HG03565 (cell line): ENCODE measurements around the gene PDE6H.

Experiments
- ATAC-seq: cut with Tn5 transposase; IDR thresholded peaks from one replicate; pipeline ENCODE4 v1.9.1; 2021; ENCODE audit warnings: mild to moderate bottlenecking, moderate library complexity; ENCODE audit not compliant: unreplicated experiment

Gene PDE6H

GRCh38 chr12:14999021-14999694 is 26.3 kb downstream of the PDE6H start:
- ATAC-seq = no peak

GRCh38 chr12:14999695-15000365 is 27.0 kb downstream of the PDE6H start:
- no peak for ATAC-seq

- no peak for ATAC-seq
Measured at GRCh38 chr12:15000575-15000974, 27.7 kb downstream of the PDE6H start.

GRCh38 chr12:15001733-15002382 is 29.0 kb downstream of the PDE6H start:
- ATAC-seq = no peak

GRCh38 chr12:15004421-15004820 is 31.6 kb downstream of the PDE6H start:
- ATAC-seq = no peak

GRCh38 chr12:15005064-15005463 is 32.2 kb downstream of the PDE6H start:
- no peak for ATAC-seq

GRCh38 chr12:15007551-15007950 is 34.7 kb downstream of the PDE6H start:
- no peak for ATAC-seq

GRCh38 chr12:15011162-15011561 is 38.3 kb downstream of the PDE6H start:
- no peak for ATAC-seq

GRCh38 chr12:15013634-15014179 is 40.9 kb downstream of the PDE6H start:
- no peak for ATAC-seq

- no peak for ATAC-seq
Measured at GRCh38 chr12:15014708-15015107, 41.9 kb downstream of the PDE6H start.

GRCh38 chr12:15015121-15015520 is 42.3 kb downstream of the PDE6H start:
- no peak for ATAC-seq

GRCh38 chr12:15020156-15020555 is 47.3 kb downstream of the PDE6H start:
- no peak for ATAC-seq
